Immature natural killer cell (primary cell): ENCODE results near the gene UNC119B. TPM values are rescaled to one million over a fixed set of nuclear protein-coding genes. Genes with fewer than 3 reads are reported as not detected.

Source experiments
- DNase-seq, 3 donors: peaks; one replicate each; pipeline ENCODE4 v3.0.0; 2022; ENCODE audit warnings: mixed read lengths in 1 of 3
- H3K27ac Mint-ChIP-seq, 6 donors: one replicate each; pipeline ENCODE4 v1.8.0; 2020; ENCODE audit warnings: mixed read lengths in 6 of 6, mild to moderate bottlenecking in 5 of 6, inconsistent platforms in 4 of 6, moderate library complexity in 3 of 6
- H3K27me3 Mint-ChIP-seq, 3 donors: one replicate each; pipeline ENCODE4 v1.8.0; 2020 to 2021; ENCODE audit warnings: low read depth in 3 of 3, mild to moderate bottlenecking in 3 of 3, mixed read lengths in 3 of 3, moderate library complexity in 3 of 3, inconsistent platforms in 1 of 3
- H3K36me3 Mint-ChIP-seq, 3 donors: one replicate each; pipeline ENCODE4 v1.8.0; 2020; ENCODE audit warnings: mixed read lengths in 3 of 3, inconsistent platforms in 2 of 3, mild to moderate bottlenecking in 2 of 3
- H3K4me1 Mint-ChIP-seq, 2 donors: one replicate each; pipeline ENCODE4 v1.8.0; 2020; ENCODE audit warnings: inconsistent platforms in 2 of 2, mild to moderate bottlenecking in 2 of 2, mixed read lengths in 2 of 2, moderate library complexity in 1 of 2
- H3K4me3 Mint-ChIP-seq, 5 donors: one replicate each; pipeline ENCODE4 v1.8.0; 2020; ENCODE audit warnings: mild to moderate bottlenecking in 5 of 5, mixed read lengths in 5 of 5, inconsistent platforms in 3 of 5, moderate library complexity in 3 of 5
- H3K9me3 Mint-ChIP-seq, 6 donors: one replicate each; pipeline ENCODE4 v1.8.0; 2020; ENCODE audit warnings: mild to moderate bottlenecking in 6 of 6, mixed read lengths in 6 of 6, inconsistent platforms in 4 of 6, moderate library complexity in 3 of 6
- polyA plus RNA-seq, 3 donors: library from polyadenylated mRNA; unstranded; fragments of 300-500 nt; fragmentation: Illumina TruSeq; gene quantifications; one replicate each; pipeline ENCODE4 v1.2.3, GENCODE V29; 2021

Gene UNC119B
- polyA plus RNA-seq, 3 donors from 2014 or later: 5.1 to 6.2 (median 5.8) TPM

- H3K4me3 Mint-ChIP-seq: no peak overlapping the region
- peaks cover 12 to 25% (median 12%) of the 10 kb centered on the region in 3 donors for H3K36me3 Mint-ChIP-seq
- peaks cover 2 to 4% (median 3%) of the 10 kb centered on the region in 3 donors for H3K27me3 Mint-ChIP-seq
- H3K9me3 Mint-ChIP-seq: no peaks in the 10 kb centered on the region
- no peaks in the 10 kb centered on the region for H3K4me1 Mint-ChIP-seq
- peak overlapping the region in 3 of 6 donors; percentile 23 to 53 (median 30) for H3K27ac Mint-ChIP-seq
- no peak for DNase-seq
Observed at GRCh38 chr12:120761519-120761934, 51.3 kb downstream of the UNC119B start.

DNA sequence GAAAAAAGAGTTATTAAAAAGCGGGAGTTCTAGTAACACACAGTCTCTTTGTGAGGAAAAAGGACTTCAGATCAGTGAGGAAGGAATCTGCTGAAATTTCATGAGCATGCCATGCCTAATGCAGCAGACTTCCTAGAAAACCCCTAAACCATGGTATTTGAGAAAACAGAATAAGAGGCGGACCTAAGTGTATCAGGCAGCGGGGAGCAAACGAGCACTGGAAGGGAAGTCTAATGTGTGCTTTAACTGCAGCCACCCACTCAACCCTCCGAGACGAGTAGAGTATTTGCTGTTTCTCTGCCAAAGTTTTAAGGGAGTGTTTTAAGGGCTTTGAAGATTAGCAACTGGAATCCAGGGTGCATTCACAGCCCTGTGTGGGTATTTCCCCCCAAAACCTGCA, 51.8 kb downstream of the UNC119B start:
- no peak for DNase-seq
- no peaks in the 10 kb centered on the region for H3K9me3 Mint-ChIP-seq
- peak overlapping the region in 1 of 6 donors; percentile 30 for H3K27ac Mint-ChIP-seq
- H3K4me3 Mint-ChIP-seq: no peak overlapping the region
- no peaks in the 10 kb centered on the region for H3K4me1 Mint-ChIP-seq
- peaks cover 2 to 4% (median 3%) of the 10 kb centered on the region in 3 donors for H3K27me3 Mint-ChIP-seq
- peaks cover 13 to 25% (median 14%) of the 10 kb centered on the region in 3 donors for H3K36me3 Mint-ChIP-seq

- peaks cover 15 to 33% (median 20%) of the 10 kb centered on the region in 3 donors for H3K36me3 Mint-ChIP-seq
- no peak for DNase-seq
- H3K4me1 Mint-ChIP-seq: no peaks in the 10 kb centered on the region
- H3K9me3 Mint-ChIP-seq: no peaks in the 10 kb centered on the region
- H3K27ac Mint-ChIP-seq: peak overlapping the region in 2 of 6 donors; percentile 23 to 24
- no peak overlapping the region for H3K4me3 Mint-ChIP-seq
- H3K27me3 Mint-ChIP-seq: peaks cover 2 to 4% (median 2%) of the 10 kb centered on the region in 3 donors
Observed at GRCh38 chr12:120763250-120763649, 53.0 kb downstream of the UNC119B start.

GRCh38 chr12:120764816-120765215, 54.6 kb downstream of the UNC119B start:
- no peaks in the 10 kb centered on the region for H3K4me1 Mint-ChIP-seq
- no peak overlapping the region for H3K27ac Mint-ChIP-seq
- H3K27me3 Mint-ChIP-seq: peaks cover under 1 to 5% (median 2%) of the 10 kb centered on the region in 3 donors
- H3K36me3 Mint-ChIP-seq: peaks cover 19 to 42% (median 20%) of the 10 kb centered on the region in 3 donors
- DNase-seq: no peak
- no peaks in the 10 kb centered on the region for H3K9me3 Mint-ChIP-seq
- H3K4me3 Mint-ChIP-seq: no peak overlapping the region

DNA sequence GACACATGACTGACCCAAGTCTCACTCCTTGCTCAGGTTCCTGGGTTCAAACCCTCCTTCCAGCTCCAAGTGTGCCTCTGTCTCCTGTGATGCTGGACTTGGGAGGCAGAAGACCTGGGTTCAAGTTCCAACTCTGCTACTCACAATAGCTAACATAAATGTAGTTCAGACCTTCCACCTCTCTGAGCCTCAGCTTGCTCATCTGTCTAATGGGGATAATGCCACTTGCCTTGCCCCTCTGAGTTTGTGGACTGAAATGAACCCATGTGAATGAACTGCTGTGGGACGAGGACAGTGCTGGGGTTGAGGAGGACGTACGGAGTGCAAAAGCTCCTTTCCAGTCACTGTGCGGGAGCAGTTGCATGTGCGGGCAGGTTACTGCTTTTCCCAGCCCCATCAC, 56.3 kb downstream of the UNC119B start:
- DNase-seq: no peak
- H3K27me3 Mint-ChIP-seq: peaks cover 0 to 5% (median 0%) of the 10 kb centered on the region in 3 donors
- H3K9me3 Mint-ChIP-seq: no peaks in the 10 kb centered on the region
- peak overlapping the region in 2 of 6 donors; percentile 18 to 31 for H3K27ac Mint-ChIP-seq
- peaks cover 19 to 35% (median 24%) of the 10 kb centered on the region in 3 donors for H3K36me3 Mint-ChIP-seq
- H3K4me1 Mint-ChIP-seq: peaks cover 12 to 13% of the 10 kb centered on the region in 2 donors
- no peak overlapping the region for H3K4me3 Mint-ChIP-seq

- Mint-ChIP-seq H3K9me3 (no peaks in the 10 kb centered on the region), H3K4me1 (peaks cover 14 to 20% of the 10 kb centered on the region in 2 donors), H3K27me3 (peaks cover 0 to 7% (median 0%) of the 10 kb centered on the region in 3 donors), H3K27ac (no peak overlapping the region), H3K36me3 (peaks cover 19 to 32% (median 19%) of the 10 kb centered on the region in 3 donors), H3K4me3 (no peak overlapping the region)
- no peak for DNase-seq
Observed at GRCh38 chr12:120767071-120768024, 57.1 kb downstream of the UNC119B start.

DNA sequence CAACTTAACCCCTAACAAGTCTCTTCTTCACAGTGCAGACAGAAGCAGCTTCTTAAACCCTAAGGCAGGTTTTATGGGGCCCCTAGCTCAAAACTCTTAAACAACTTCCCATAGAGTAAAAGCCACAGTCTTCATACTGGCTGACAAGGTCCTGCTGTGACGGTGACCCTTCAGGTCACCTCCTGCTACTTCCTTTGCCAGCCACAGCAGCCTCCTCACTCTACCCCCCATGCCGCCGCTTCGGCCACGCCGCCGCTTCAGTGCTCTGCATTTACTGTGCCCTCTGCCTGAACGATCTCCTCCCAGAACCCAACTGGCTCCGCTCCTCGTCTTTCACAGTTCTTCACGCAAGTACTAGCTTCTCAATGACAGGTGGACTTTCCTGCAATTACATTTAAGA, 60.8 kb downstream of the UNC119B start:
- H3K4me3 Mint-ChIP-seq: peak overlapping the region in 3 of 5 donors; percentile 8 to 14 (median 12)
- H3K4me1 Mint-ChIP-seq: peaks cover 36 to 47% of the 10 kb centered on the region in 2 donors
- H3K9me3 Mint-ChIP-seq: no peaks in the 10 kb centered on the region
- no peak for DNase-seq
- peaks cover 0 to 6% (median 2%) of the 10 kb centered on the region in 3 donors for H3K27me3 Mint-ChIP-seq
- peak overlapping the region in 3 of 6 donors; percentile 40 to 72 (median 56) for H3K27ac Mint-ChIP-seq
- peaks cover 8 to 21% (median 13%) of the 10 kb centered on the region in 3 donors for H3K36me3 Mint-ChIP-seq

Other genes with a start within 250 kb of the UNC119B start
- gene SRSF9, start 240.7 kb upstream of the UNC119B start, polyA plus RNA-seq: 100 to 1,000 TPM; 221 to 292 (median 271) TPM
- gene DYNLL1, start 214.3 kb upstream of the UNC119B start, polyA plus RNA-seq: 100 to 1,000 TPM; 399 to 508 (median 457) TPM
- gene COQ5, start 181.3 kb upstream of the UNC119B start, polyA plus RNA-seq: 10 to 100 TPM; 39.7 to 51.8 (median 49.6) TPM
- gene RNF10, start 176.1 kb upstream of the UNC119B start, polyA plus RNA-seq: 100 to 1,000 TPM in 1 of 3 donors, 10 to 100 TPM in 2; 60.3 to 154 (median 66.5) TPM
- gene POP5, start 129.1 kb upstream of the UNC119B start, polyA plus RNA-seq: 100 to 1,000 TPM in 2 of 3 donors, 10 to 100 TPM in 1; 86.2 to 110 (median 101) TPM
- not detected for gene CABP1, start 69.8 kb upstream of the UNC119B start, polyA plus RNA-seq
- gene MLEC, start 23.3 kb upstream of the UNC119B start, polyA plus RNA-seq: 100 to 1,000 TPM in 1 of 3 donors, 10 to 100 TPM in 2; 77.7 to 109 (median 81.6) TPM
- 10 to 100 TPM; 27.1 to 48.3 (median 40.8) TPM for gene ACADS, start 15.4 kb downstream of the UNC119B start, polyA plus RNA-seq
- 10 to 100 TPM; 10.2 to 18.8 (median 15.6) TPM for gene SPPL3, start 193.9 kb downstream of the UNC119B start, polyA plus RNA-seq